Transverse colon (tissue), 3 donors: ENCODE data around the gene KLK6.

Source experiments
- CTCF ChIP-seq, 5 experiments: fragments of 200-600 bp in 3 of 5; fragments of 450-650 bp in 2 of 5; sonication (generic) in 3 of 5; IDR thresholded peaks; 1 replicate in 2 of 5; 2 replicates in 3 of 5; pipeline ENCODE4 v1.5.1; 2016 to 2017; ENCODE audit warnings: antibody characterized with exemption in 5 of 5, inconsistent platforms in 3 of 5, mild to moderate bottlenecking in 2 of 5, moderate library complexity in 1 of 5
- EP300 ChIP-seq: sonication (generic); formaldehyde crosslinking; IDR thresholded peaks from one replicate; pipeline ENCODE4 v1.6.1; 2017; ENCODE audit warnings: antibody characterized with exemption, low read depth

GRCh38 chr19:50912727-50913716 lies 56.4 kb downstream of the KLK6 start:
- no peak for TF ChIP-seq CTCF (IDR thresholded peaks at IDR 0.05)
- no peak for TF ChIP-seq EP300
